Smooth muscle cell of the pulmonary artery (primary cell): ENCODE measurements around the gene UBAP2. TPM values are rescaled to one million over a fixed set of nuclear protein-coding genes. Genes with fewer than 3 reads are reported as not detected.

Source experiments
- total RNA-seq: library from RNA; depleted of rRNA; stranded (reverse); fragments of >200 nt; gene quantifications from 2 replicates; pipeline ENCODE4 v1.2.3, GENCODE V29; 2014

Gene UBAP2, protein sequence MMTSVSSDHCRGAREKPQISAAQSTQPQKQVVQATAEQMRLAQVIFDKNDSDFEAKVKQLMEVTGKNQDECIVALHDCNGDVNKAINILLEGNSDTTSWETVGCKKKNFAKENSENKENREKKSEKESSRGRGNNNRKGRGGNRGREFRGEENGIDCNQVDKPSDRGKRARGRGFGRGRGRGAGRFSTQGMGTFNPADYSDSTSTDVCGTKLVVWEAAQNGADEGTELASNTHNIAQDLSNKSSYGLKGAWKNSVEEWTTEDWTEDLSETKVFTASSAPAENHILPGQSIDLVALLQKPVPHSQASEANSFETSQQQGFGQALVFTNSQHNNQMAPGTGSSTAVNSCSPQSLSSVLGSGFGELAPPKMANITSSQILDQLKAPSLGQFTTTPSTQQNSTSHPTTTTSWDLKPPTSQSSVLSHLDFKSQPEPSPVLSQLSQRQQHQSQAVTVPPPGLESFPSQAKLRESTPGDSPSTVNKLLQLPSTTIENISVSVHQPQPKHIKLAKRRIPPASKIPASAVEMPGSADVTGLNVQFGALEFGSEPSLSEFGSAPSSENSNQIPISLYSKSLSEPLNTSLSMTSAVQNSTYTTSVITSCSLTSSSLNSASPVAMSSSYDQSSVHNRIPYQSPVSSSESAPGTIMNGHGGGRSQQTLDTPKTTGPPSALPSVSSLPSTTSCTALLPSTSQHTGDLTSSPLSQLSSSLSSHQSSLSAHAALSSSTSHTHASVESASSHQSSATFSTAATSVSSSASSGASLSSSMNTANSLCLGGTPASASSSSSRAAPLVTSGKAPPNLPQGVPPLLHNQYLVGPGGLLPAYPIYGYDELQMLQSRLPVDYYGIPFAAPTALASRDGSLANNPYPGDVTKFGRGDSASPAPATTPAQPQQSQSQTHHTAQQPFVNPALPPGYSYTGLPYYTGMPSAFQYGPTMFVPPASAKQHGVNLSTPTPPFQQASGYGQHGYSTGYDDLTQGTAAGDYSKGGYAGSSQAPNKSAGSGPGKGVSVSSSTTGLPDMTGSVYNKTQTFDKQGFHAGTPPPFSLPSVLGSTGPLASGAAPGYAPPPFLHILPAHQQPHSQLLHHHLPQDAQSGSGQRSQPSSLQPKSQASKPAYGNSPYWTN
- 14.1 and 17.6 TPM in 2 replicates for total RNA-seq

DNA sequence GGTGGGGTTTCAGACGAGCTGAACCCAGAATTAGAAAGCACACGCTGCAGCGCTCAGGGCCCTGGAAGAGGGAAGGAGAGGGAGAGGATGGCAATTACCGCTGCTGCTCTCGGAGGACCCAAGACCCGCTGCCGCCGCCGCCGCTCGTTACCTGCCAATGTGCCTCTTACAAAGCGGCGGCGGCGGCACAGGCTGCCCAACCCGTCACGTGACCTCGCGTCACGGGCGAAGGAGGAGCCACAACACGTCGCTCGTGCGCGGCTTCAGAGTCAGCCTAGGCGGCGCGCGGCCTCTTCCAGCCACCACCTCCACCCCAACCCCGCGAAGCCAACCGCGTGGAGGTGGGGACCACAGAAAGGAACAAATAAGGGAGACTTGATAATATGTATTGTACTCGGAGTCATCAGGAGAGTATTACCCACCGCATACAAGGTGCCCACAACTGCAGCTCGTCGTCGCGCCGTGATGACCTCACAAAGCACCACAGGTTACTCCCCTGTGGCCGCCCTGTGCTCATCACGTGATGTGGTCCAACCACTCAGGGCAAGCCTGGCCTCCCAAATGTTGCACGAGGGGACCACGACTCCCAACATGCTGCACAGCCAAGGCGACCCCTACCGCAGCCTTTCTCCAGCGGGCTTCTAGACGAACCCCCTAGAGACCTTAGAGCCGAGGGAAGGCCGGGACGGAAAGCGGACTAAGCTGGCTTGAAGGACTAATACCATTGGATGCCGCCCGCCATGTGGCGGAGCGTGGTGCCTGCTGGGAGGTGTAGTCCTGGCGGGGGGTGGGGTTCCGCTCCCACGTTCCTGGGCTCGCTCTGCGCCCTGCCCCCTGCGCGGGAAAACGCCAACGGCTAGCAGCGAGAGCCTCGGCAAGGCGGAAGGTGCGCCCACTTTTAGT is at the start of gene UBAP2:
UBAP2 (minus strand) TSS at position 161 of the 903 bp plus-strand sequence. CDS start 31,739 bp downstream, outside the sequence.

Other genes with a start within 250 kb of the UBAP2 start
- 24.4 and 27.7 TPM in 2 replicates for gene UBE2R2, start 231.7 kb downstream of the UBAP2 start, total RNA-seq
- gene DCAF12, start 77.8 kb upstream of the UBAP2 start, total RNA-seq: 14.0 and 15.8 TPM in 2 replicates
- gene UBAP1, start 130.2 kb upstream of the UBAP2 start, total RNA-seq: 32.2 and 35.7 TPM in 2 replicates